SK-N-SH treated with all-trans-retinoic acid at 6 μM for 48 hours (cell line): Measurements from ENCODE around the gene SSC4D.

Experiments used
- ARNTL ChIP-seq: fragments of 450-650 bp; formaldehyde crosslinking; IDR thresholded peaks from 2 replicates; pipeline ENCODE4 v1.5.0; 2020; ENCODE audit warnings: low read depth, mild to moderate bottlenecking, moderate library complexity, borderline replicate concordance
- CREB5 ChIP-seq: fragments of 250-450 bp; sonication (Bioruptor Pico); IDR thresholded peaks from 2 replicates; pipeline ENCODE4 v1.5.1; 2020; ENCODE audit warnings: low read depth, mild to moderate bottlenecking, moderate library complexity
- CSDC2 ChIP-seq: fragments of 250-450 bp; sonication (Bioruptor Pico); IDR thresholded peaks from 2 replicates; pipeline ENCODE4 v1.5.0; 2020; ENCODE audit warnings: mild to moderate bottlenecking, moderate library complexity
- GLIS3 ChIP-seq: fragments of 250-450 bp; sonication (Bioruptor Pico); IDR thresholded peaks from 2 replicates; pipeline ENCODE4 v1.5.0; 2020; ENCODE audit warnings: mild to moderate bottlenecking, moderate library complexity
- ISL1 ChIP-seq: fragments of 250-450 bp; sonication (Bioruptor Pico); IDR thresholded peaks from 2 replicates; pipeline ENCODE4 v2.1.2; 2022; ENCODE audit warnings: mild to moderate bottlenecking, moderate library complexity
- RARB ChIP-seq: fragments of 250-450 bp; sonication (Bioruptor Pico); IDR thresholded peaks from 2 replicates; pipeline ENCODE4 v1.8.0; 2021; ENCODE audit warnings: mild to moderate bottlenecking, moderate library complexity
- SNAI2 ChIP-seq: fragments of 250-450 bp; sonication (Bioruptor Pico); IDR thresholded peaks from 2 replicates; pipeline ENCODE4 v1.5.0; 2020; ENCODE audit warnings: mild to moderate bottlenecking, moderate library complexity
- ZNF70 ChIP-seq: fragments of 450-650 bp; formaldehyde crosslinking; IDR thresholded peaks from 2 replicates; pipeline ENCODE4 v1.5.0; 2020; ENCODE audit warnings: mild to moderate bottlenecking, moderate library complexity
- ZNF8 ChIP-seq: fragments of 450-650 bp; formaldehyde crosslinking; IDR thresholded peaks from 2 replicates; pipeline ENCODE4 v1.5.0; 2020; ENCODE audit warnings: mild to moderate bottlenecking, moderate library complexity

- TF ChIP-seq ZNF70 (no peak), SNAI2 (CRISPR knock-in tag) (no peak), GLIS3 (CRISPR knock-in tag) (no peak), ISL1 (no peak), ZNF8 (no peak), CREB5 (CRISPR knock-in tag) (no peak), RARB (CRISPR knock-in tag) (no peak), ARNTL (CRISPR knock-in tag) (no peak), CSDC2 (no peak)
Observed at GRCh38 chr7:76346097-76346496, 63.4 kb downstream of the SSC4D start.
